NT2/D1 (cell line): ENCODE results near the gene TRIM67.
"Not testable (repeated sequence)": the region's sequence is repeated elsewhere in the genome, so short reads cannot be mapped to it uniquely, and the experiment has no call there.

Experiments used
- DNase-seq: peaks from one replicate; pipeline ENCODE4 v3.0.0-alpha.2; 2011; ENCODE audit warnings: low read depth, low spot score
- H3K27me3 ChIP-seq: 2 replicates; pipeline ENCODE4 v1.6.0; 2011; ENCODE audit warnings: mild to moderate bottlenecking; ENCODE audit not compliant: insufficient read length, insufficient read depth
- H3K36me3 ChIP-seq: 2 replicates; pipeline ENCODE4 v1.6.1; 2011; ENCODE audit warnings: mild to moderate bottlenecking, low read length, mixed read lengths; ENCODE audit not compliant: insufficient read depth, insufficient read length
- H3K4me1 ChIP-seq: 2 replicates; pipeline ENCODE4 v1.5.1; 2011; ENCODE audit not compliant: insufficient read depth, insufficient read length
- H3K4me3 ChIP-seq: 2 replicates; pipeline ENCODE4 v1.5.1; 2011; ENCODE audit warnings: low read depth; ENCODE audit not compliant: insufficient read length
- H3K9ac ChIP-seq: 2 replicates; pipeline ENCODE4 v1.6.0; 2011; ENCODE audit warnings: low read depth; ENCODE audit not compliant: insufficient read length
- H3K9me3 ChIP-seq: 2 replicates; pipeline ENCODE4 v1.5.1; 2011; ENCODE audit warnings: mild to moderate bottlenecking, low read length; ENCODE audit not compliant: insufficient read depth
- SUZ12 ChIP-seq: IDR thresholded peaks from 2 replicates; pipeline ENCODE4 v1.6.1; 2011; ENCODE audit not compliant: insufficient read length, insufficient read depth; ENCODE audit errors: extremely low read depth
- YY1 ChIP-seq: IDR thresholded peaks from 2 replicates; pipeline ENCODE4 v1.6.1; 2011; ENCODE audit not compliant: insufficient read length, insufficient read depth
- ZNF274 ChIP-seq: IDR thresholded peaks from 2 replicates; pipeline ENCODE4 v1.6.1; 2011; ENCODE audit warnings: mild to moderate bottlenecking, low read depth, low read length

The TRIM67 gene

GRCh38 chr1:231130544-231130943 lies 31.3 kb upstream of the TRIM67 start:
- TF ChIP-seq YY1 (no peak), ZNF274 (no peak), SUZ12 (no peak)
- no peak for DNase-seq
- Histone ChIP-seq H3K4me3 (no peak overlapping the region), H3K4me1 (peaks cover 2% of the 10 kb centered on the region), H3K9me3 (no peaks in the 10 kb centered on the region; the same call in 1 of the 2 replicates), H3K9ac (no peak overlapping the region), H3K36me3 (no peaks in the 10 kb centered on the region), H3K27me3 (no peaks in the 10 kb centered on the region)

- DNase-seq, H3K27me3 ChIP-seq, H3K4me1 ChIP-seq, H3K9ac ChIP-seq, H3K9me3 ChIP-seq, H3K4me3 ChIP-seq, H3K36me3 ChIP-seq: not testable (repeated sequence)
These were observed 29.3 kb upstream of the TRIM67 start for GRCh38 chr1:231132591-231132990.

- H3K9ac ChIP-seq = no peak overlapping the region
- H3K36me3 ChIP-seq = no peaks in the 10 kb centered on the region
- H3K27me3 ChIP-seq = no peaks in the 10 kb centered on the region
- H3K4me3 ChIP-seq = no peak overlapping the region
- no peak for DNase-seq
- H3K4me1 ChIP-seq = peaks cover 2% of the 10 kb centered on the region
- TF ChIP-seq ZNF274 = no peak
- no peak for TF ChIP-seq YY1
- TF ChIP-seq SUZ12 = no peak
- no peaks in the 10 kb centered on the region for H3K9me3 ChIP-seq
These were observed 27.2 kb upstream of the TRIM67 start for GRCh38 chr1:231134624-231135023.

- TF ChIP-seq YY1 (no peak), SUZ12 (no peak), ZNF274 (no peak)
- H3K36me3 ChIP-seq = no peaks in the 10 kb centered on the region
- H3K4me3 ChIP-seq = no peak overlapping the region
- H3K27me3 ChIP-seq = no peaks in the 10 kb centered on the region
- peaks cover 8% of the 10 kb centered on the region for H3K4me1 ChIP-seq
- no peak for DNase-seq
- no peak overlapping the region for H3K9ac ChIP-seq
- H3K9me3 ChIP-seq = peaks cover 3% of the 10 kb centered on the region; the same call in 1 of the 2 replicates
These were observed 23.6 kb upstream of the TRIM67 start for GRCh38 chr1:231138236-231138635.

GRCh38 chr1:231139125-231139649 lies 22.7 kb upstream of the TRIM67 start:
- Histone ChIP-seq H3K36me3 (no peaks in the 10 kb centered on the region), H3K4me3 (no peak overlapping the region), H3K9ac (no peak overlapping the region), H3K27me3 (no peaks in the 10 kb centered on the region), H3K9me3 (peaks cover 3% of the 10 kb centered on the region; the same call in 1 of the 2 replicates), H3K4me1 (peaks cover 8% of the 10 kb centered on the region)
- no peak for DNase-seq
- TF ChIP-seq YY1 (no peak), SUZ12 (no peak), ZNF274 (no peak)

- Histone ChIP-seq H3K4me1 (peaks cover 6% of the 10 kb centered on the region), H3K4me3 (no peak overlapping the region), H3K9me3 (peaks cover 3% of the 10 kb centered on the region; the same call in 1 of the 2 replicates), H3K36me3 (no peaks in the 10 kb centered on the region), H3K9ac (no peak overlapping the region), H3K27me3 (no peaks in the 10 kb centered on the region)
- TF ChIP-seq ZNF274 (no peak), YY1 (no peak), SUZ12 (no peak)
- no peak for DNase-seq
These were observed 21.9 kb upstream of the TRIM67 start for GRCh38 chr1:231139659-231140654.

- Histone ChIP-seq H3K9ac (no peak overlapping the region), H3K27me3 (no peaks in the 10 kb centered on the region), H3K4me1 (peaks cover 6% of the 10 kb centered on the region), H3K4me3 (no peak overlapping the region), H3K9me3 (peaks cover 7% of the 10 kb centered on the region; the same call in 1 of the 2 replicates), H3K36me3 (no peaks in the 10 kb centered on the region)
- no peak for DNase-seq
- TF ChIP-seq ZNF274 (no peak), SUZ12 (no peak), YY1 (no peak)
These were observed 17.3 kb upstream of the TRIM67 start for GRCh38 chr1:231144416-231145193.
